Measurements from ENCODE around the gene SLC1A2.

Gene SLC1A2

GRCh38 chr11:35287344-35287890 is 131.9 kb downstream of the SLC1A2 start:
- Histone ChIP-seq H3K27ac (peak overlapping the region in 6 of 21 experiments; percentile 3 to 79 (median 32)), H3K4me3 (no peak overlapping the region)

- Histone ChIP-seq H3K4me3 (no peak overlapping the region), H3K27ac (peak overlapping the region in 3 of 21 experiments; percentile 15 to 40 (median 33))
Measured at GRCh38 chr11:35286126-35286525, 133.2 kb downstream of the SLC1A2 start.

GRCh38 chr11:35285471-35285870 is 133.9 kb downstream of the SLC1A2 start:
- Histone ChIP-seq H3K27ac (peak overlapping the region in 4 of 21 experiments; percentile 8 to 33 (median 14)), H3K4me3 (no peak overlapping the region)

- peak overlapping the region in 13 of 21 experiments; percentile 14 to 88 (median 63) for H3K27ac ChIP-seq
Measured at GRCh38 chr11:35282221-35282882, 137.0 kb downstream of the SLC1A2 start.

GRCh38 chr11:35281169-35281688 is 138.1 kb downstream of the SLC1A2 start:
- no peak overlapping the region for H3K4me3 ChIP-seq
- H3K27ac ChIP-seq = peak overlapping the region in 11 of 21 experiments; percentile 4 to 88 (median 63)

More at GRCh38 chr11:35282221-35282882, 137.0 kb downstream of the SLC1A2 start:
- H3K4me3 ChIP-seq = no peak overlapping the region

GRCh38 chr11:35280727-35281126 is 138.6 kb downstream of the SLC1A2 start:
- H3K27ac ChIP-seq = peak overlapping the region in 11 of 21 experiments; percentile 4 to 79 (median 54)
- H3K4me3 ChIP-seq = no peak overlapping the region

- Histone ChIP-seq H3K4me3 (no peak overlapping the region), H3K27ac (peak overlapping the region in 3 of 21 experiments; percentile 70 to 78 (median 73))
Measured at GRCh38 chr11:35277827-35278226, 141.5 kb downstream of the SLC1A2 start.

- Histone ChIP-seq H3K4me3 (no peak overlapping the region), H3K27ac (peak overlapping the region in 18 of 21 experiments; percentile 31 to 85 (median 73))
Measured at GRCh38 chr11:35276396-35277145, 142.8 kb downstream of the SLC1A2 start.

GRCh38 chr11:35275786-35276170 is 143.6 kb downstream of the SLC1A2 start:
- Histone ChIP-seq H3K4me3 (no peak overlapping the region), H3K27ac (peak overlapping the region in 19 of 21 experiments; percentile 31 to 85 (median 73))

- H3K27ac ChIP-seq = peak overlapping the region in 19 of 21 experiments; percentile 31 to 85 (median 73)
- no peak overlapping the region for H3K4me3 ChIP-seq
Measured at GRCh38 chr11:35274909-35275785, 144.2 kb downstream of the SLC1A2 start.

GRCh38 chr11:35272391-35272902 is 146.9 kb downstream of the SLC1A2 start:
- Histone ChIP-seq H3K4me3 (no peak overlapping the region), H3K27ac (peak overlapping the region in 5 of 21 experiments; percentile 22 to 75 (median 39))

- no peak overlapping the region for H3K27ac ChIP-seq
- no peak overlapping the region for H3K4me3 ChIP-seq
Measured at GRCh38 chr11:35271031-35271430, 148.3 kb downstream of the SLC1A2 start.

- Histone ChIP-seq H3K4me3 (no peak overlapping the region), H3K27ac (no peak overlapping the region)
Measured at GRCh38 chr11:35270342-35270741, 149.0 kb downstream of the SLC1A2 start.

GRCh38 chr11:35267504-35267903 is 151.9 kb downstream of the SLC1A2 start:
- no peak overlapping the region for H3K27ac ChIP-seq
- no peak overlapping the region for H3K4me3 ChIP-seq

GRCh38 chr11:35265755-35266454 is 153.5 kb downstream of the SLC1A2 start:
- Histone ChIP-seq H3K4me3 (no peak overlapping the region), H3K27ac (peak overlapping the region in 1 of 21 experiments; percentile 18)

GRCh38 chr11:35262735-35263134 is 156.6 kb downstream of the SLC1A2 start:
- H3K27ac ChIP-seq = no peak overlapping the region

GRCh38 chr11:35262056-35262455 is 157.3 kb downstream of the SLC1A2 start:
- H3K4me3 ChIP-seq = no peak overlapping the region
- H3K27ac ChIP-seq = no peak overlapping the region

More at GRCh38 chr11:35262735-35263134, 156.6 kb downstream of the SLC1A2 start:
- no peak overlapping the region for H3K4me3 ChIP-seq

- no peak overlapping the region for H3K27ac ChIP-seq
- H3K4me3 ChIP-seq = no peak overlapping the region
Measured at GRCh38 chr11:35261197-35261596, 158.2 kb downstream of the SLC1A2 start.
